HEK293T (cell line): ENCODE results near the gene STX3.

ENCODE experiments used
- ARNT ChIP-seq: fragments of 450-650 bp; IDR thresholded peaks from 2 replicates; pipeline ENCODE4 v1.6.1; 2017; ENCODE audit warnings: mild to moderate bottlenecking
- BHLHE40 ChIP-seq: fragments of 450-650 bp; IDR thresholded peaks from 2 replicates; pipeline ENCODE4 v1.6.1; 2016; ENCODE audit warnings: mild to moderate bottlenecking, moderate library complexity, borderline replicate concordance
- FOXM1 ChIP-seq: fragments of 450-650 bp; IDR thresholded peaks from 2 replicates; pipeline ENCODE4 v1.6.1; 2017; ENCODE audit warnings: mild to moderate bottlenecking, borderline replicate concordance

DNA sequence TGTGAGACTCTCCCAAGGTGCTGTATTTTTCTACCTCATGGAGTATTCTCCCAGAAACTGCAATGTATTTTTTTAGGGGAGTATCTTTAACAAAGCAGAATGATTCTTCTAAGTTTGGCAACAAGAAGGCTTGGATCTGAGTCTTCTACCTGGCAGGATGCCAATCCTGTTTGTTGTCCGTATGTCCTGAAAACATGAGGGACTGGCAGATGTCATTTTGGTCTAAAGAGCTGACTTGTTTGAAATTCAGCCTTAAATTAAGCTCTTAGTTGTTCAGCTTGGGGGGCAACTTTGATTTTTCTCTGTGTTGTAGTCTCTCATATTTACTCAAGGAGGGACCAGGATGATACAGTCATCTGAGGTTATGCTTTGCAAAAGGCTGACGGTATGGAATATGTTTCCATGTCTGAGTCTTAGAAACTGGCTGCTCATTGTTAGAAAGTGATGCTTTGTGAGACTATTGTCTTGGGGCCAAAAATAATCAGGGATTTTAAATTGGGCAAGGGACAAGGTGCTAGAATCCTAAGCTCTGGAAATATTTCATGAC, 46.1 kb downstream of the STX3 start:
- TF ChIP-seq FOXM1 (no peak), BHLHE40 (no peak), ARNT (no peak)
